MV-4-11 (cell line): ENCODE results near the gene CHD8.
A peak's percentile ranks its signal among the peaks of the same experiment; 100 is the strongest.
"Not testable (repeated sequence)": the region's sequence is repeated elsewhere in the genome, so short reads cannot be mapped to it uniquely, and the experiment has no call there.

ENCODE experiments used
- DNase-seq: peaks from one replicate; lab custom pipeline; 2025; lab: John Stamatoyannopoulos, UW

The CHD8 gene

DNA sequence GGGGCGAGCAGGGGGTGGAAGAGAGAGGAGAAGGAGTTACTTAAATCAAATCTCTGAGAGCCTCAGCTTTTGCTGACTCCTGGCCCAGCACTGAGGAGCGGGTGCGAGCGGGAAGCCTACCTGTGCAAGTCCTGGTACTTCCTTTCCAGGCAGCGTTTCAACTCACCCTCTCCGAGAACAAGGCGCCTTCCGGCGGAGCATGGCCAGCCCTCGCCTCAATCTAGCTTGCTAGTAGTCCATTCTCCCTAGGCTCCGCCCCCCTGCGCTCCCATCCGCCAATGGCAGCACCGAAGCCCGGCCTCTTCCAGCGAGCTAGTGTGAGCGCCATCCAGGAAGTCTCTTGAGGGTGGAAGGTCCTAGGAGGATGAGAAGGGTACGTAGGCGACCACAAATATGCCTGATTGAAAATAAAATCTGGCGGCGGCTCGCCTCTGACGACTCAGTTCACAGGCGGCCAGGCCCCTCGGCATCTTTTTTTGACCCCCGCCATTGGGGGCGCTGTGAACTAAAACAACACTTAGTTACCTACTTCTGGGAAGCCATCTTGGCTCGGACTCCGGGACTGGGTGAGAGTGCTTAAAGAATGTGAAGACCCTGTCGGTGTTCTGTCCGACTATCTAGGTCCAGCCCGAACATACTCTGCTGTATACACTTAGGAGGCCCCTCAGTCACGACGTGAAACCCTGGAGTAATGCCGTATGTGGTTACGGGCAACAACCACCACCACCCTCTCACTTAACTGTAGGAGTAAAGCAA lies at the start of gene CHD8:
Gene CHD8 (minus strand): TSS at position 212 of the 756 bp plus-strand sequence. CDS start 24,480 bp downstream, outside the sequence.
- peak; percentile 100 for DNase-seq

- DNase-seq = peak; percentile 16
Measured at GRCh38 chr14:21505012-21505553, 49.2 kb upstream of the CHD8 start.

GRCh38 chr14:21503376-21503775 lies 47.5 kb upstream of the CHD8 start:
- no peak for DNase-seq

DNA sequence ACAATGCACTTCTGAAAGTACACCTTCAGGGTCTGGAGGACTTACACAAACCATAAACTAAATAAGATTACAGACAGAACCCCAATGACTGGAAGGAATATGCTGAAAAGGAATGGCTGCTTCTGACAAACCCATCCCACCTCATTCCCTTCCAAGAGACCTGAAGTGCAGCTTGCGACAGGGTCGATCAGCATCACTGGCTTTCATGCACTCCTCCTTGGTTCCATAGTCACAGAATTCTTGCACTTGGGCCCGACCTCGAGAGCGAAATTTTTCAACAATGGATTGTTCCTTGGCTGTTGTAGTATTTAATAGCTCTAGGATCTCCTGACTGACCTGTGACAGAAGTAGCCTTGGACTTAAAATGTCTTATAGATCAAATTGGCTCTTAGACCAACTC lies 45.6 kb upstream of the CHD8 start:
- DNase-seq = no peak

- DNase-seq = peak; percentile 32
Measured at GRCh38 chr14:21498540-21499526, 42.9 kb upstream of the CHD8 start.

- no peak for DNase-seq
Measured at GRCh38 chr14:21496453-21496852, 40.5 kb upstream of the CHD8 start.

DNA sequence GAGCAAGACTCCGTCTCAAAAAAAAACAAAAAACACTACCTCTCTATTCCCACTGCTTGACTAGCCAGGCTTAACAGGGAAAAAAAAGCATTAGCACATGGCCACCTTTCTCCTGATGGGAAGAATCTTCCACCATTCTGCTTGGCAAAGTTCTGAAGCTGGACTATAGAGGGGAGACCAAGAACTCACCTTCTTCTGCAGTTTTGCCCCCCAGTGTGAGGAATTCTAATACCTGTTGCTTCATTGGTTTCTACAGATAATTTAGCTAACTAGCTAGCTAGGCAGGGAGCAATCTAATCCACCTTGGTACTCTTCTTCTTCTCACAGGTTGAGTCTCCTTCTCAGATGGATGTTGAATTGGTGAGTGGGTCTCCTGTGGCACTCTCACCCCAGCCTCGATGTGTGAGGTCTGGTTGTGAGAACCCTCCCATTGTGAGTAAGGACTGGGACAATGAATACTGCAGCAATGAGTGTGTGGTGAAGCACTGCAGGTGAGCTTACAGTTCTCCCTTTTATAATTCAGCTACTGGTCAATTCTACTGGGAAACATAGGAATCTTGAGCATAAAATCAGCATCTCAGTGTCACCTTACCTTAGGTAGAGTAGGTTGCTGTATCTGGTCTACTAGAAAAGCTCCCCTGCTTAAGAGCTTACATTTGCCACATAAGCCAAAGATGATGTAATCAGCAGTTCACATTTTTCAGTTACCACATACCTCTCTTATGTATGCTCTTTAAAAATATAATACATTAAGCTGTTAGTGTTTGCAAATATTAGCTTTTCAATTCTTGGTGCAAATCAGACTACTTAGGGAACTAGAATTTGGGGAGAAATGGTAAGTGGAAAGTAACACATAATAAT lies 39.2 kb upstream of the CHD8 start:
- peak; percentile 13 for DNase-seq

DNA sequence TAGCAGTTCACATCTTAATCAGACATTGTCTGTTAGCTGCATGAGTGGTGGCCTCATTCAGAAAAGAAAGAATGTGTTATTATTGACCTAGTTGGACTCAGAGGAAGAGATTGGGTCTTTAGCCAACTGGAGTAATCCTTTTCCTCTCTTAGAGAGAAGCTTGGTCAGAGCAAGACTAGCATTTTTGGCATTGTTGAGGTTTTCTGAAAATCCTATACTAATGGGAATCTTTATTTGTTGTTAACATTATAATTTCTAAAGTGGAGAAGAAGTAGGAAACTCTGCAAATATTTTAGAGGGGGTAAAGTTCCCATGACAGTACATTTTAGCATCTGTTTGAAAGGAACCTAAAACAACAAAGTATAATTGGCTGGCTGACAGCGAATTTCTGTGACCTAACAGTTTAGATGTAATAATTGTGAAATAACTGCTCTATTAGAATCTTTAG lies 30.7 kb upstream of the CHD8 start:
- DNase-seq = no peak

- DNase-seq = peak; percentile 98
Measured at GRCh38 chr14:21476925-21477681, 21.2 kb upstream of the CHD8 start, which contains the start of the genes RAB2B and TOX4. Gene RAB2B (minus strand): TSS chr14:21476959. CDS start chr14:21476872, 87 bp downstream. Gene TOX4 (plus strand): TSS chr14:21477195. CDS start chr14:21477279, 84 bp downstream.

DNA sequence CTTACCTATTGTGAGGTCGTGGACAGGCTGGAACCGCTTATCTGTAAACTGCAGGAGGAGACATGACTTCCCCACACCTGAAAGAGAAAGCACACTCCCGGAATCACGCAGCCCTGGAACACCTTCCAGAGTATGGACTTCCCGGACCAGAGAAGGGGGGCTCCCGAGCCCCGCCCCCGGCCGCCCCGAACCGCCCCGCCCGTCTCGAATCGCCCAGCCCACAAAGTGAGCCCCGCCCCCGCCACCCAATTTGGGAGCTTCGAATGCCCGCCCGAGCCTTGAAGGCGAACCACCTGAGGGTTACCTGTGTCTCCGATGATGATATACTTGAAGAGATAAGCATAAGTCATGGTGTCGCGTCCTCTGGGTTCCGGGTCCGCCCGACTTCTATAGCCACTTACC lies 20.6 kb upstream of the CHD8 start:
- no peak for DNase-seq

DNA sequence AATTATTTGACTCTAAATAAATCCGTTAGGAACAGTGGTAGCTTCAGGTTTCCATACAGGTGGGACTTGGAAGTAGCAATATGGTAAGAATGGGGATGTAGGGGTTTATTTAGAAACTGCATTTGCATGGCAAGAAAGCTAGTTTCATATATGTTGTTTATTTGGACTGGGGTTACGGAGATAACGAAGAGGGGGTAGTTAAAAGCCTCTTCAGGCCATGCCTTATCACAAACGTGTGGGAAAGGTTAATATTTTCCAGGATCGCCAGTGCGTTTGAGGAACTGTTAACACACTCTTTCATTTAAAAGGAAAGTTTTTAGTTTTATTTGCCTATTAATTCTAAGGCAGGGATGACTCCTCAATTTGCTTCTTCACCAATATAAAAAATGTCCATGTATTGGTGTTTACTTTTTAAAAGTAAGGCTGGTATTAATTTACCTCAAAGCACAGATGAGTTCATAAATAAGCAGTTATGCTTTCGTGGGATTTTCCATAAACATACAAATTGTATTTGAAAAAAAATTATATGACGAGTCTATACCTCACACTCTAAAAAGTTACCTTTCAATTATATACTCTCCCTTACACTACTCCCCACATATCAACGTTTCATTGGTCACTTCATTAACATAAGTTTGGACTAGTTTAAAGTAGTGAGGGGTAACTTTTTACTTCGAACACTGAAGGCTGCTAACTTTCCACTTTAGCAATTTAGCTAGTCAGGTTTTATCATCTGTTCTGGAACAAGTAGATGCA lies 20.0 kb upstream of the CHD8 start:
- no peak for DNase-seq

DNA sequence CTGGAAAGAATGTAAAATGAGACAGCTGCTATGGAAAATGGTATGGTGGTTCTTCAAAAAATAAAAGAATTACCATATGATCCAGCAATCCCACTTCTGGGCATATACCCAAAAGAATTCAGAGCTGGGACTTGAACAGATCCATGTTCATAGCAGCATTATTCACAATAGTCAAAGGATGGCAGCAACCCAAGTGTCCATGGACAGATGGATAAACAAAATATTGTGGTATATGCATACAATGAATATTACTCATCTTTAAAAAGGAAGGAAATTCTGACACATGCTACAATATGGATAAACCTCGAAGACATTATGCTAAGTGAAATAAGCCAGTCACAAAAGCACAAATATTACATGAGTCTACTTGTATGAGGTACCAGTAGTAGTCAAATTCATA lies 11.7 kb upstream of the CHD8 start:
- no peak for DNase-seq

DNA sequence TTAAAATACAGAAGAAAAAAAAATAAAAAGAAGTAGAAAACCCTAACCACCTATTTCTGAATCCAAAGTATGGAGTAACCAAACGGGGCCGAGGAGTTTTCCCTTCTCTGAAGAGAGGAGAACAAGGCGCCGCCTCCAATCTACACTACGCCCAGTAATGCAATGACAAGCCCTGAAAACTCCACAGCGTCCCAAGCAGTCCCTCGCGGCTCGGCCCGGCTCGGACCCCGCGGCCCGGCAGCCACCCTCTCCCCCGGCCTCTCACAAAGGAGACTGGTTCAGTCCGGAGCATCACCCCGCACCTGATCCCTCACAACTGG lies 371 bp downstream of the CHD8 start:
- DNase-seq = no peak

DNA sequence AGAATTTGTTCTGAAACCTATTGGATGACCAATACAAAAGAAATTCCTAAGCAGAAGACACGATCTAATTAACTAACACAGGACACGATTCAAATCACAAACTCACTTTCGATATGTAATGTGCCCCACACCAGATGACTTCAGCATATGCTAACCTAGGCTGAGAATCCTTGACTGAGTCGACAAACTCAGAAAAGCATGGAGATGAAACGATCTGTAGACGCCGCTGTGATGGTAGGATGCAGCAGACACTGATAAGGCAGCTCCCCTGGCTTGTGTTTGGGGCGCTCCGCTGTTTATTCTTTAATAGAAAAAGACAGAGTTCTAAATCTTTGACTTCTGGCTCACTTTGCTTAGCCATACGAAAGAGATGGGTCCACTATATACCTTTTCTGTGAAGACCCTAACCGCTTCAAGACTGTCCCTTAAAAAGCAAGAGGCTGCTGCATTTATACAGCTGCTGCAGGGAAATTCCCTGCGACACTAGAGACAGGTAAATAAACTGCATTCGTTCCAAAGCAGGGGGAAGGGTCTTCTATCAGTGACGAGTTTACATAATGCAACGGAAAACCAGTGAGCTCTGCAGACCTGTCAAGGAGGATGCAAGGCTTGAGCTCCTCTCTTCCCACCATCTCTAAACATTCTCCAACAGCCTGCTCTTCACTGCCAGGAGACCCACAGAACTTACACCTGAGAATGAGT lies 929 bp downstream of the CHD8 start:
- DNase-seq = no peak

- DNase-seq = no peak
Measured at GRCh38 chr14:21449899-21450216, 6.1 kb downstream of the CHD8 start.

DNA sequence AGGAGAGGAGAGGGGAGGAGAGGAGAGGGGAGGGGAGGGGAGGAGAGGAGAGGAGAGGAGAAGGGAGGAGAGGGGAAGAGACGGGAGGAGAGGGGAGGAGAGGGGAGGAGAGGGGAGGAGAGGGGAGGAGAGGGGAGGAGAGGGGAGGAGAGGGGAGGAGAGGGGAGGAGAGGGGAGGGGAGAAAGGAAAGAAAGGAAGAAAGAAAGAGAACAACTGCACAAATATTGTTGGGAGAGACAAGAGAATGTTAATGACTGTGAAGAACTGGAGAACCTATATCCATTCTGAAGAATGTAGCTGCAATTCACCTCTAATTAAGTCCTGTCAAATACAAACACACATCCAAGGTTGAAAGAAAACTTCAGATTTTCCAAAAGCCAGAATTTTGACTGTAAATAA lies 13.3 kb downstream of the CHD8 start:
- not testable (repeated sequence) for DNase-seq

GRCh38 chr14:21440859-21441258 lies 15.1 kb downstream of the CHD8 start:
- peak; percentile 61 for DNase-seq

DNA sequence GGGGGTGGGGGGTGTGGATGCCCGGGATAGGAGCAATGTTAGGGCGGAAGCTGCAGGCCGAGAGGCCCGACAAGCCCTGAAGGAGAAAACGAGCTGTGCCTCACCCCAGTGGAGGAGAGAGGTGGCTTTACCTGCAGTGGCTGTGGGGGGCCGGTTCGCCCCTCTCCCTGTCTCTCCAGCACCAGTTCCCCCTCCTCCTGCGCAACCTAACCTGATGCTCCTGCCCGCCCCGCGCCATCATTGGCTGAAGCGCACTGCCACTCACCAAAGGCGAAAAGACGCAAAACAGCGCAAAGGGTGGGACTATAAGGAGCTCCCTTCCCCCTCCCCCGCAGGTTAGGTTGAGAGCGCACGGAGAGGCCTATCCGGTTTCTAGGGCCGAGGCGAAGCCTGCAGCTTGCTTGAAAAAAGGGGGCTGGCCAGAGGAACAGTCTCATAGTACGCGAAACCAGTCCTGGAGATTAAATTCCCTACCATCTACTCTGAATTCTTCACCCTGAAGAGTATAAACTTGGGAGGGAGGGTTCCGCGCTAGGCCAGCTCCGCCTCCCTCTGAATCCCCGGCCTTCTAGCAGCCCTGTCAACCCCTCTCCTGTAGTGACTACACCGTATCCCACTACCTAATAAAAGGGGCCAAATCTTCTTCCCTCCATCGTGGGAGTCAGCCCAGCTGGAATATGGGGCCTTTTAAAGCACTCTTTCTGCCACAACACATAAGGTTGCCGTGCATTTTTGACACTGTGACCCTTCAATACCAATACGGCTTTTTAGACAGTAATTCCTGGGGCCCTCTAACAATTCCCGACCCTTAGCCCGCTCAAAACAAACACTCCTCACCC lies 18.6 kb downstream of the CHD8 start:
- peak; percentile 96 for DNase-seq
